Mesenchymal stem cell (in vitro differentiated cells and primary cell): Measurements from ENCODE around the gene COP1. TPM values are rescaled to one million over a fixed set of nuclear protein-coding genes. Genes with fewer than 3 reads are reported as not detected.

Source experiments
- small RNA-seq: library from polyadenylated mRNA; stranded (forward); fragments of <200 nt; extraction: miRNeasy Mini kit (QIAGEN cat#:217004); gene quantifications from one replicate; pipeline ENCODE3, GENCODE V24; 2013; ENCODE audit warnings: low read depth

Gene COP1

Small RNAs within 50 kb of the gene (small RNA-seq; reads per million reads assigned to genes)
- gene RF00066 (not detected), gene RNU2-12P (not detected), gene RPS29P5 (not detected), gene SCARNA3 (1.7 reads per million)
